ENCODE results near the gene DNAJB13.

Gene DNAJB13

DNA sequence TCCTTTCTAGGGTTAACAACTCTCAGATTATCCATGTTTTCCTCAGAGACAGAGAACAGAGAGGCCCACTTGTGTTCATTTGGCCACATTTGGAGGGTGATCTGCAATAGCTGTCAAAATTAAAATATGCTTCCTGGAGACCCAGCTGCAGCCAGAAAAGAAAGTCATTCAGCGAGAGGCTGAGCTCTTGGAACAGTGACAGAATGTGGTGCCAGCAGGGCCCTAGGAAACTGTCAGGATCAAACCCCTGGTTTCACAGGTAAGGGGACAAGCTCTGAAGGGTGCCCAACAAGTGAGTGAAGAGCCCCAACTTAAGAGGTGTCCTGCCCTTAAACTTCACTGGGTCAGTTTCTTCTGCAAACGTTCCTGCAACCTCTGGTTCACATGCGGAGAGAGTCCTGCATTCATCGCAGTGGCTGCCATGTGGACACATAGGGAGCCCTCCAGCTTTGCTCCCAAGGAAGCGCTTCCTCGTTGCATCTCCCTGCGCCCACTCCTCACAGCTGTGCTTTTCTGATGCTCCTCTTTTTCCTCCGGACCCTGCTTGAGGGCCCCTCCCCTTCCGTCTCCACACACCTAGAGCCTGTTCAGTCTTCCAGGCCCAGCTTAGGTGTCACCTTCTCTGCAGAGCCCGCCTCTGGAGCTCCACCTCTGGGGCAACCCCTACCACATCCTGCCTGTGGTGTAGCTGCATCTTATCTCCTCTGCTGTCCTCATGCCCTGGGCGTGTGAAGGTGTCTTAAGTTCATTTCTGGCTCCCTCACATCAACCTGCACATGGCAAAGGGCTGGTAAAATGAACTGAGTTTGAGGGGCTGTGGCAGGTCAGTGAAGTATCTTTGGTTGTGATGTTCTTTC lies 54.2 kb downstream of the DNAJB13 start:
- DNase-seq (ENCODE audit: extremely low spot score): no peak
- TF ChIP-seq CTCF (IDR thresholded peaks at IDR 0.05; ENCODE audit: control extremely low read depth, extremely low read depth, low read depth, missing control alignments): no peak
- ChIA-PET CTCF (interaction anchor here (0.9 to 3.1 kb wide), 4 partner anchors 8 to 24 kb away, joined by 3 to 8 read pairs (median 4); no protein-coding TSS in a partner anchor), POLR2A (interaction anchor here (1.2 kb wide), 1 partner anchor 24 kb away, joined by 3 read pairs; no protein-coding TSS in a partner anchor)

DNA sequence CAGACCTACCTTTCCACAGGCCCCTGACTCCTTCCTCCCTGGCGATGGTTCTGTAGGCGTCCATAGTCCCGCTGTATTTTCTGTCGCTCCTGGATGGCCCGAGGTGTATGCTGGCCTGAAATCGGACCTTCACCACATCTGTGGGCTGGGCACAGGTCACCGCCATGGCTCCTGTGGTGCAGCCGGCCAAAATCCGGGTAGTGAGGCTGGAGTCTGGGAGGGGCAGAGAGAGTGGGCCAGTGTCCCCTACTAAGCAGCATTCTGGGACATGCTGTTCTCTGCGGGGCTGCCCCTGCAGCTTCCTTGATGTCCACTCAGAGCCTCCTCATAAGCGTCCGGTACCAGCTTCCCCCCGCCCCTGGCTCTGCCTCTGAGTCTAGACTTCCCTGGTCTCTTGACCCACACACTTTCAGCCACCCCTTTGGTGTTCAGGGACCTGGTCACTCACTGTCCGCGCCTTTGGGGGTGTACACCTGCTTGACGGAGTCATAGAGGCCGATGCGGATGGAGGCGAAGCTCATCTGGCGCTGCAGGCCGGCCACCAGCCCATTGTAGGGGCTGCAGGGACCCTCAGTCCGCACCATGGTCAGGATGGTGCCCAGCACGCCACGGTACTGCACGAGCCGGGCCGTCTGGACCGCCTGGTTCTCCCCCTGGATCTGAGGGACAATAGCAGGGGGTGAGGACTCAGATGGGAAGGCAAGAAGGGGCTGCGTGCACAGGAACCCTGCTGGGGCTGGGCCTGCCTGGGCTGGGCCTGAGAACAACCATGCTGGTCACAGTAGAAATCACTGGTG lies 55.1 kb downstream of the DNAJB13 start:
- no peak for DNase-seq (ENCODE audit: extremely low spot score)
- TF ChIP-seq CTCF (IDR thresholded peaks at IDR 0.05; ENCODE audit: control extremely low read depth, extremely low read depth, low read depth, missing control alignments): no peak
- ChIA-PET CTCF (interaction anchor here (1.4 to 3.1 kb wide), 3 partner anchors 12 to 25 kb away, joined by 3 to 8 read pairs (median 4); no protein-coding TSS in a partner anchor), POLR2A (no interaction called here)

DNA sequence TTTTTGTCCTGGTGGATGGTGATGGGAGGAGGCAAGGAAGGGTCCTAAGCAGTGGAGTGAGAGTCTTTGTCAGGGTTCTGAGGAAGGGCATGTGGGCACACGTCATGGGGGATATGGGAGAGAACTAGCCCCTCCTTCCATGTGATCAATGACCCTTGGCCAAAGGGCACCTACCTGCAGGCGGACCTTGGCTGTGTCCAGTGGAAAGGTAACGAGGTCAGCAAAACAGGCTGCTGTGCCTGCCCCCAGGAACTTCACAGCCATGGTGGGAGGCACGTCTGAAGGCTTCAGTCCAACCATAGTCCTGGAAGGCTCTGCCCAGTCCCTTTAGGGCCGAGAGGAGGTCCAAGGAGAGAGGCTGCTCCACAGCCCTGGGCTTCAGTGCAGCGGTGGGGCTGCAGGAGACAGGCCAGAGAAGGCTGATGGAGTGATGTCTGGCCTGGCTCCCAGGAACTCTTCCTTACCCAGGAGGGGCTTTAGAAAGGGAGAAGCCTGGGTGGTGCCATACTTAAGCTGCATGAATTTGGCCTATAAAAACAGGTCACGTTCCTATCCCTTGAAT lies 56.0 kb downstream of the DNAJB13 start:
- CTCF ChIA-PET: interaction anchor here (1.2 kb wide), 1 partner anchor 43 kb away, joined by 3 read pairs; no protein-coding TSS in a partner anchor
- DNase-seq (ENCODE audit: extremely low spot score): no peak
- POLR2A ChIA-PET: no interaction called here
- TF ChIP-seq CTCF (IDR thresholded peaks at IDR 0.05; ENCODE audit: control extremely low read depth, extremely low read depth, low read depth, missing control alignments): no peak

DNA sequence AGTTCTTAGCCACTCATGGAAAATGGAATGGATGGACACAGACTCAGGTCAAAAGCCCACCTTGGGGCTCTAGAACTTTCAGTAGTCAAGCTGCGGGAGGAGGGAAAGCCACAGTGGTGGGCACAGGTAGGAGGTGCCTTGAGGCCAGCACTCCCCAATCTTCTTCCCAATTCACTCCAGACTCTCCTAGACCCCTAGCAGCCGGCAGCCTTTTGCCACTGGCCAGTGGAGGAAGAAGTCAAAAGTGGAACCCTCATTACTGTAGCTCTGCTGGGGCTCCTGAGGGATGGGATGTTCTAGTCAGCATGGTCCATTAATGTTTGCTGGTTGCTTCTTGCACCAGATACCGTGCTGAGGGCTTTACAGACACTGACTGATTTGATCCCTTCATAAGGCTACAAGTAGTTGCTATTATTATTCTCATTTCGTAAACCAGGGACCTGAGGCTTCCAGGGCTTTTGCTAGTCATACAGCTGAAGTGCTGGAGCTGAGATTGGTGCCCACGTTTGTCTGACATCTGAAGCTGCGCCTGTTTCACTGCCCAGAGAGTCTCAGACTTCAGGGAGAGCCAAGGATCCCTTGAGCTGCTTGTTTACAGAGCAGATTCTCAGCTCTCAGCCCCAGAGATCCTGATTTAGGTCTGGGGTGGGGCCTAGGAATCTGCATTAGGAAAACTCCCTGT lies 57.0 kb downstream of the DNAJB13 start:
- DNase-seq (ENCODE audit: extremely low spot score): no peak
- ChIA-PET CTCF (interaction anchor here (1.0 to 1.2 kb wide), 3 partner anchors 11 to 44 kb away, joined by 3 to 4 read pairs (median 4); no protein-coding TSS in a partner anchor), POLR2A (no interaction called here)
- TF ChIP-seq CTCF (IDR thresholded peaks at IDR 0.05; ENCODE audit: control extremely low read depth, extremely low read depth, low read depth, missing control alignments): no peak

DNA sequence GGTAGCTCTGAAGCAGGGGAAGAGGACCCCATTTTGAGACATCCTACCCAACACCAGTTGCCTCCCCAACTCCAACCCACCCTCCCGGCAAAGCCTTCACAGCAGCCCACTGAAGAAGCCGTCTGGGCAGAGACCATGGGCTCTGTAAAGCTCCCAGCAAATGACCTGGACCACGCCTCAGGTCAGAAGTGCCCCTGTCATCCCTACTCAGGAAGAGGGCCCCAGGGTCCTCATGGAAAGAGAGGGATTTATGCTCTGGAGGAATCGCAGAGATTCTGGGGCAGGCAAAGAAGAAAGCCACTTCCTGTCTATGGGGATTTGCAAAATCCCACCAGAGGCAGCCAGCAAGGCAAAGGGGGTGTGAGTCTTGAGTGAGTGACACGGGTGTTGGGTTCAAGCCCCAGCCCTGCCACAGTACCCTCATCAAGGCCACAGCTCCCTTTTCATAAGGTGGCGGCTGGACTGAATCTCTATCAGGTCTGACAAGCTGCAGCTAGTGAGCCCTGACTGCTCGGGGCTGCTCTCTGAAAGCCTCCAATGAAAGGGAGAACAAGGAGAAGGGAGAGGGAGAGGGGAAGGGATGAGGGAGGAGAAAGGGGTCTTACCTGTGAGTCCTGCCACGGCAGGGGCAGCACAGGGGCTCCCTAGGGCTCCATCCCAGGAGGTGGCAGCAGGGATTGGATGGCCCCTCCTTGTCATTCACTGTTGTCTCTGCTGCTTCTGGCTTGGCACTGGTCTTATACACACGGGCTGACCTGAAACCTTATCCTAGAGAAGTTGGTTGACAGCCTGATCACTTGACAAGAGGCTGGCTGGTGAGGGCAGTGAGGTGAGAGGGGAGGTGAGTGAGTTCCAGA lies 57.8 kb downstream of the DNAJB13 start, which contains the start of gene UCP3:
Gene UCP3 (minus strand): TSS at position 713 of the 857 bp plus-strand sequence. CDS start 2,043 bp downstream, outside the sequence.
- no peak for TF ChIP-seq CTCF (IDR thresholded peaks at IDR 0.05; ENCODE audit: control extremely low read depth, extremely low read depth, low read depth, missing control alignments)
- CTCF ChIA-PET: interaction anchor here (1.0 to 1.3 kb wide), 3 partner anchors 12 to 38 kb away, joined by 3 to 4 read pairs (median 4); no protein-coding TSS in a partner anchor
- DNase-seq (ENCODE audit: extremely low spot score): no peak

More for the DNA sequence above, 57.8 kb downstream of the DNAJB13 start, which contains the start of gene UCP3:
- POLR2A ChIA-PET: interaction anchor here (1.5 kb wide), 1 partner anchor 12 kb away, joined by 3 read pairs; no protein-coding TSS in a partner anchor
